Endometrial microvascular endothelial cells (primary cell): ENCODE data around the gene S100A3. TPM values are rescaled to one million over a fixed set of nuclear protein-coding genes. Genes with fewer than 3 reads are reported as not detected.
"Not testable (repeated sequence)": the region's sequence is repeated elsewhere in the genome, so short reads cannot be mapped to it uniquely, and the experiment has no call there.

ENCODE experiments used
- in situ Hi-C: cut with HindIII; loops from 2 replicates; pipeline ENCODE4 v1.10.0; 2017; ENCODE audit warnings: low sequenced_read_pairs, low pct_unique_long_range_greater_than_20kb; ENCODE audit errors: inconsistent ontology term
- total RNA-seq: library from RNA; depleted of rRNA; stranded (reverse); fragments of >200 nt; gene quantifications from one replicate; pipeline ENCODE4 v1.2.3, GENCODE V29; 2015; ENCODE audit errors: inconsistent ontology term

The S100A3 gene
- total RNA-seq, 1 donor from 2014 or later: 3.7 TPM

- in situ Hi-C loops: no loop called here
These were observed 23.5 kb upstream of the S100A3 start for GRCh38 chr1:153572569-153573015.

GRCh38 chr1:153571706-153572105 lies 22.6 kb upstream of the S100A3 start:
- in situ Hi-C loops: no loop called here

DNA sequence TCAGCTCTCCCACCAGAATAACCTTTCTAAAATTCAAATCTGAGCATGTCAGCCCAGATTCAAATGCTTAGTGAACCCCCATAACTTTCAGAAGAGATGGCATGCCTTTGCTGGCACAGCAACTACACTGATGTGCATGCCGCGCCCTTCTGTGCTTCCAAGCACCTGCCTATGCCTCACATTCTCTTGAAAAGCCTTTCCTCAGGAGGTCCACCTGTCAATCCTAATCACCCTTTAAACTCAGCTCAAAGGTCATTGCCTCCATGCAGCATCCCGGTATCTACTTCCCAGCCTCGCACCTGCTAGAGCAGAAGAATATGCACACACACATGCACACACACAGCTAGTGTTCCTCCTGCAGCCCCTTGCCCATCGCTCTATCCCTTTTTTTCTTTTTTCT lies 21.8 kb upstream of the S100A3 start:
- in situ Hi-C loops: no loop called here

GRCh38 chr1:153569465-153569864 lies 20.4 kb upstream of the S100A3 start:
- in situ Hi-C loops: no loop called here

DNA sequence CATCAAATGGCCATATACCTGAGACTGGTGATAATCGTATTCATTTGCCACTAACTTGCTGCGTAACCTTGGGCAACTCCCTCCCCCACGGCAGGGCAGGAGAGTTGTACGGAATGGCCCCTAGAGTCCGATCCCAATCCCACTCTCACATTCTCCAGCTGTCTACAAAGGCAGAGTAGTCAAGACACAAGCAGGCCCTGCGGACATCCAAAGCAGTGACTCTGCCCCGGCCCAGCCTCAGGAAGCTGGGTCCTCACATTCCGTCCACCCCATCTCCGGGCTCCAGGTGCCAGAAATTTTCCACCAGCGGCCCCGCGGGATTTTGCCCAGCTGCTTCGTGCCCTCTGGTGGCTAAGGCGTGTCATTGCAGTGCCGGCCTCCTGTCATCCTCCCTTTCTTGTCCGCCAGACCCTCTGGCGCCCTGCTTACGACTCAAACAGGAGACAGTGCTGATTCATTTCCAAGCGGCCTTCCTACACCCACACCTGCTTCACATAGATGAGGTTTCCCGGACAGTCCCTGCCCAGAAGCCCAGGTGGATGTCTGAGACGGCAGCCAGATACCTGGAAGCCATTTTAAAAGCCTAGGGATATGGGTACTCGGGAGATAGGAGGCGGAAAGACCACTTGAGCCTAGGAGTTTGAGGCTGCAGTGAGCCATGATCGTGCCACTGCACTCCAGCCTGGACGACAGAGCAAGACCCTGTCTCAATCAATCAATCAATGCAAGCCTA lies 19.5 kb upstream of the S100A3 start:
- in situ Hi-C loops: no loop called here

DNA sequence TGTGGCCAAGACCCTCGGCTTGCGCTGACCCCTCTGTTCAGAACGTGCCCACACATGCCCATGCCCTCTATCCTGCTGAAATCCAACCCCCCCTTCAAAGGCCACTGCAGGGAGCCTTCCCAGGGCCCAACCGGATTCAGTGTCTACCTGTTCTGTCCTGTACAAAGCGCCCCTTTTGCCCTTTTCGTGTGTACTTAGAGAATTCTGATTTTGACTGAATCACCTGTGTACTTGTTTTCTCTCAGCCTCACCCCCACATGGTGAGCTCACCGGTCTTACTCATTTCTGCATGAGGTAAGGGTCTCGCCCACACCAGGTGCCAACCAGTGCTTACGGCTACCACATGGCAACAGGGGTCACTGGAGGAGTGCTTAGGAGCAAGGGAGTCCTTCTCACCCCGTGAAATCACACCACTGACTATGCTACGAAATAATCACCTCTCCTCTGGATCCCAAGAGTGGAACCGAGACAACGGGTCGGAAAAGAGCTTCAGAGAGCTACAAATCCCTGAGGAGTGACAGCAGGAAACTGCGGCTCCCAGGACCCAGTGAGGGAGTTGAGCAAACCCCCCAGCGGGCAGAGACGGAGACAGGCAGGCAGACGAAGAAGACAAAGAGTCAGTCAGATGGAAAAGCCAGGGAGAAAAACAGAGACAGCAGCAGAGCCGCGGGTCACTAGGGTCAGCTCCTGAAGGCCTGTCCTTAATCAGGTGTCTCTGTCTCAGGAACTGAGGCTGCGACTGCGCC lies 18.7 kb upstream of the S100A3 start:
- in situ Hi-C loops: no loop called here

DNA sequence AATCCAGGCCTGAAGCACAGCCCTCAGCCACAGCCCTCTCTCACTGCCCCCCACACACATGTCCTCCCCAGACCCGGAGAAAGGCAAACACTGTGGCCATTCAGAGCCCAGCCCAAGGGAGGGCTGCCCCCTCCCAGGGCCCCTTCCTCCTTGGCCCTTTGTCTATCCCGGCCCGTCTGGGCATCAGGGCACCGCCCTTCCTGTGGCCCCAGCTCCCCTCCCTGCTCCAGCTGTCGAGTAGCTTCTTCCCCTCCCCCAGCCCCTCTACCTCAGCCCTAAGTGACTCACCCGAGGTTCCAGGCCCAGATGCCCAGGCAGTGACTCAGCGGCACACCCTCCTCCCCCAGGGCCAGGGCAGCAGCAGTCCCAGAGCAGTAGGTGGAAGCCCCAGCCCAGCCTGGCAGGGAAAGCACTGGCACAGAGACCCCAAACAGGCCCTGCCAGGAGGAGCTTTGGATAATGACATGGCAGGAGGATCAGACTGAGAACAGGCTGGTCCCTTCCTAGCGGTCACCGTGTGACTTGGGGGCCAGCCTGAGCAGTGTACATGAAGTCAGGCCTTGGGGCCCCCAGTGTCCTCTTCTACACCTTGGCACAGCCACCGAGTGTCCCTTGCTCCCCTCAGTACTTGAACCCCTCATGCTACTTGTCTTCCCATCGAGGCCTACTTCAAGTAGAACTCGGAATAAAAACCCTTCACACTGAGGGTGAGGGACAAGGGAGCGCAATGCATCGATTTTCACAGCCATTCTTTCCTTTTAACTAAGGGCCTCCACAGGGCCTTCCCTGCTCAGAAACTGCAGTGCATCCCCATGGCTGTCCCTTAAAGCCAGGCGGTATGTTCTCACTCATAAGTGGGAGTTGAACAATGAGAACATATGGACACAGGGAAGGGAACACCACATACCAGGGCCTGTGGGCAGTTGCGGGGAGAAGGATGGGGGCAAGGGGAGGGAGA lies 17.6 kb upstream of the S100A3 start:
- in situ Hi-C loops: no loop called here

DNA sequence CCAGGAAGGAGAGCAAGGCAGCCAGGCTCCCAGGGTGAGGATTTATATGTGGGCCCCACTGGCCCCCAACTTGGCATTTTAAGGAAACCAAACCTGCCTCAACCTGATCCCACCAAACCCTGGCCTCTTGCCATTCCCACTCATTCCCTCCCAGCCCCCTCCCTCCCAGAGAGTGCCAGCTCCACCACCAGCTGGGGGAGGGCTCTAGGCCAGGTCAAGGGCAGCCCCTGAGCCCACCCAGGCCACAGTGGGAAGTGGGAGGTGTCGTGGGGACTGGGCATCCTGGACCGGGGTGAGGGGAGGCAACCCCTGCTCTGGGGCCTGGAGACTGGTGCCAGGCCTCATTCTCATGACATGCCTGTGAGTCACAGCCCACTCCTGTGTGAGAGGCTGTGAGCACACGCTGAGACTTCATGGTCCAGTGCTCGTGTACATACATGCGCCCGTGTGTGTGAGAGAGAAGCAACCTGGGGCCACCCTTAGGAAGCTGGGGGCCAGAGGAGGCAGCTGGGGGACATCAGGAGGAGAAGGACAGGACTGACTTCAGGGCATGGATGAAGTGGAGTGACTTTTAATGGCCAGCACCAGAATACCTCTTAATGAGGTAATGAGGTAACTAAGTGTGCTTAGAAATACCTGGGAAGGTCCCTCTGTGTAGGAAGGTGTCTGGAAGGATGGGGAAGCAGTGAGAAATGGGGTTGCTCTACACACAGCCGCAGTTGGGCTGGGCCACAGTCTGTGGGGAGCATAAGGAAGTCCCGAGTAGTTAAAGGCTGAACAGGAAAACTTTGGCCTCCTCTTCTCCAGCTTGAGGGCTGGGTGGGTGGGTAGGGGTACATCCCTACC lies 16.7 kb upstream of the S100A3 start, which contains the start of gene S100A2:
Gene S100A2, minus strand, starts transcription at position 316 of the 846 bp plus-strand sequence. CDS start 1,967 bp downstream, outside the sequence.
- in situ Hi-C loops: no loop called here

DNA sequence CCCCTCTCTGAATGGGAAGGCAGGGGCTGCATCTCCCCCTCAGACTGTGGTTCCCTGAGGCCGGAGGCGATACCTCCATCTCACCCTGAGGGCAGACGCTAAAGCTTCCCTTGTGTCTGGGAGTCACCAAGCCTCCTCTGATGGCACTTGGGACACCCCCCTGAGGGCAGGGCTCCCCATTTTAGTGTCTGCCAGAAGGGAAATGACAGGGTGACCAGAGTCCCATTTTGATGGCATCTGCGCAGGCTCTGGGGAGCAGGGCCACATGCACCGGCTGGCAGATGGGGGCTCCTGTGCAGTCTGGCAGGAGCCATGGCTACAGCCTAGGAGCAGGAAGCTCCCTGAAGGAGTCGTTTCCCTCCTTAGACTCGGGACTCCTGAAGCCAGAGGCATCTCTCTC lies 14.9 kb upstream of the S100A3 start:
- in situ Hi-C loops: no loop called here

DNA sequence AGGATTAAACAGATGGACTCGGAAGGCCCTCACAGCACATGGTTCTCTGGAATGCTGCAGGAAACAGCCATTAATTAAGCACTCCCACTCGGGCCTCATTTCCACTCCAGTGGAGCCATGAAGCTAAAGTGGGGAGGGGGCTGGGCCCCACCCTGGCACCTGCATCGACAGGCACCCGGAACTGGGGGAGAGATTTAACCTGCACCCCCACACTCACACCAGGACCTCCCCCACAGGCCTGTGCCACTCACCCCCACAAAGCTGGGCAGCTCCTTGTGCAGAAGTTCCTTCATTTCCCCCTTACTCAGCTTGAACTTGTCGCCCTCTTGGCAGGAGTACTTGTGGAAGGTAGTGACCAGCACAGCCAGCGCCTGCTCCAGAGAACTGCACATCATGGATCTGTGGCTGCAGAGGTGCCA lies 14.4 kb upstream of the S100A3 start:
- in situ Hi-C loops: no loop called here

DNA sequence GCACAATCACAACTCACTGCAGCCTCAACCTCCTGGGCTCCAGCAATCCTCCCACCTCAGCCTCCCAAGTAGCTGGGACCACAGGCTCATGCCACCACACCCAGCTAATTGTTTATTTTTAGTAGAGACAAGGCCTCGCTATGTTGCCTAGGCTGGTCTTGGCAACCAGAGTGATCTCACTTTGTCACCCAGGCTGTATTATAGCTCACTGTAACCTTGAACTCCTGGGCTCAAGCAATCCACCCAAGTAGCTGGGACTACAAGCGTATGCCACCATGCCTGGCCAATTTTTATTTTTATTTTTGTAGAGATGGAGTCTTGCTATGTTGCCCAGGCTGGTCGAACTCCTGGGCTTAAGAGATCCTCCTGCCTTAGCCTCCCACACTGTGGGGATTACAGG lies 13.0 kb upstream of the S100A3 start:
- in situ Hi-C loops: not testable (repeated sequence)

- in situ Hi-C loops: no loop called here
These were observed 12.5 kb upstream of the S100A3 start for GRCh38 chr1:153561466-153561985.

DNA sequence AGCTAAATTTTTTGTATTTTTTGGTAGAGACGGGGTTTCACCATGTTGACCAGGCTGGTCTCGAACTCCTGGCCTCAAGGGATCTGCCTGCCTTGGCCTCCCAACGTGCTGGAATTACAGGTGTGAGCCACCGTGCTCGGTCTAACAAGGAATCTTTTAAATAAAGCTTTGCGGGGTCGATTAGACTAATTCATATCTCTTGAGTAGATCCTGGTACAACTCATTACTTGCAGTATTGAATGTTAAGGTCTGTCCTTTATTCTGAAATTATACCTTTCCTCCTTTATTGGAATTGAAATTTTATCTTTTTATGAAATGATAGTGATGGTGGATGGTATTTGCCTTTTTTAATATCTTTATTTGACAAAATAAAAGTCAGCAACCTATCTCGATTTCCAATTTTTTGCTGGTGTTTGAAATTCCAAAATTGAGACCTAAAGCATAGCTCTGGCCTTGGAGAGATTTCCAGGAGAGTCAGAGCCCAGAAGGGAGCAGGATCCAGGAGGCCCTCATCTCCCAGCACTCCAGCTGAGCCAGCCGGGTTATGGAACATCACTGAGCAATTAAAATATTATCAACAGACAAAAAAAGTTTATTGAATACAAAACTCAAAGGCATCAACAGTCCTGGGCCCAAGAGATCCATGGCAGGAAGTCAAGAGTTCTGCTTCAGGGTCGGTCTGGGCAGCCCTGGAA lies 11.9 kb upstream of the S100A3 start:
- in situ Hi-C loops: no loop called here

GRCh38 chr1:153560241-153560640 lies 11.2 kb upstream of the S100A3 start:
- in situ Hi-C loops: no loop called here

- in situ Hi-C loops: no loop called here
These were observed 8.8 kb upstream of the S100A3 start for GRCh38 chr1:153557877-153558276.

GRCh38 chr1:153556348-153556747 lies 7.3 kb upstream of the S100A3 start:
- in situ Hi-C loops: no loop called here

- in situ Hi-C loops: no loop called here
These were observed 4.9 kb upstream of the S100A3 start for GRCh38 chr1:153553830-153554541.
